LHCN-M2 (cell line): ENCODE results near the gene MAPK13. TPM values are rescaled to one million over a fixed set of nuclear protein-coding genes. Genes with fewer than 3 reads are reported as not detected.
A peak's percentile ranks its signal among the peaks of the same experiment; 100 is the strongest.
"Not testable (repeated sequence)": the region's sequence is repeated elsewhere in the genome, so short reads cannot be mapped to it uniquely, and the experiment has no call there.

Experiments used
- DNase-seq: peaks from one replicate; pipeline ENCODE4 v3.0.0-alpha.2; 2012; ENCODE audit warnings: low read depth
- total RNA-seq: library from RNA; depleted of rRNA; stranded (reverse); fragments of >200 nt; gene quantifications from 2 replicates; pipeline ENCODE4 v1.2.3, GENCODE V29; 2014

The MAPK13 gene
- total RNA-seq, 1 experiment from 2014 or later, result 0.63 TPM

DNA sequence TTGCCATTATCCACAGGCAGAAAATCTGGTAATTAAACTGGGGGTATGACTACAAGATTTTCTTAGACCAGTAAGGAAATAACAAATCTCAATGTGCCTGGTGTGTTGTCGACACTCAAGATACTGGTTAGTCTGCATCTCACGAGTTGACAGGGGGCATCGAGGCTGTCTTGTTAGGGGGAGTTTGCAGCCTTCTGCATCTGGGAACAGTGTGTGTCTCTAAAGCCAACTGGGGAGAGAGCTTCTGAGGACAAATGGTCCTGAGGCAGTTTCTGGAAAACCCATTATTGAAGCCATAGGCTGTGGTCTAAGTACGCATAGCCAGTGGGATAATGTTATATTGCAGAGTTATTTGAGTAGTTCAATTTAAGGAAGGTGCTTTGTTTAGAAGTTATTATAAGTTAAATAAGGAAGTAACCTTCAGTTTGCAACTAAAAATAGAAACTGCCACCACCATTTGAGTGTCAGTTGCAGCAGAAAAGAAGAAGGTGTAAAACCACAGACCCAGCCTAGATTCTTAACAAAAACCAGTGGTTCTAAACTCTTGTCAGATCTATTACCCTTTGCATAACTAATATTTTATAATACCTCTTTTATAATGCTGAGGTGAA, 15.4 kb upstream of the MAPK13 start:
- no peak for DNase-seq

GRCh38 chr6:36115412-36115811, 14.9 kb upstream of the MAPK13 start:
- no peak for DNase-seq

- DNase-seq, result no peak
These were observed 14.0 kb upstream of the MAPK13 start for GRCh38 chr6:36116066-36116864.

- DNase-seq, result no peak
These were observed 13.4 kb upstream of the MAPK13 start for GRCh38 chr6:36116943-36117342.

DNA sequence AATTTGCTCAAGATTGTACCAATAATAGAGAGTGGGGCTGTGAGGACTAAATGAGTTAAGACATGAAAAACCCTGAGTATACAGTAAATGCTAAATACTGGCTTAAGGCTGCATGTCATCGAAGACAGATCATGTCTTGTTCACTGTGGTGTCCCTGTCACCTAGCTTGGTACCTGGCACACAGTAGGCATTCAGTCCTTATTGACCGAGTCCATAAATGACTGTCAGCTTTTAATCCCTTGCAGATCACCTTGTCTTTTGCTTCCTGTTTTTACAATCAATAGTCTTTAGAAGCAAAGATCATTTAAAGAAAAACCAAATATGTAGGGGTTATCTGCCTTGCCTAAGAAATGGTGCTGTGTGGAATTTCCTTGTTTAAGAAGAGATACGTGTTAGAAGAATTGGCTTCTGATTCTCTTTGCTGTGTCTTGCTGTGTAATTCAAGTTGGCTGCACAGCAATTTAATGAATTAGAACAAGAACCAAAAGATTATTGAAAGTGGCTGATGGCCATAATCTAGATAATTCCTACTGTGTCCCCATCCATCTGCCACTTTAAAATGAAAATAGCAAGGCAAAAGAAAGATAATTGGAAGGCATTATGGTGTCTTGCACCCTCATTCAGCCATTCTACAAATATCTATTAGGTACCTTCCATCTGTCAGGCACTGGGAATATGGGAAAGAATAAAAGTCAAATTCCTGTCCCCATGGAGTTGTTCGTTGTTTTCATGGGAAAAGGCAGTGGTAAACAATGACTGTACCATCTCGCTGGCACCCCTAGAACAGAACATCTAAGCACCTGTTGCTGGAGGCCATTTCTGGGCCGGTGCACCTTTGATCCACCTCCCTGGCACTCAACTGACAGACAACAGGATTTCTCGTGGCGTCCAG, 12.4 kb upstream of the MAPK13 start:
- no peak for DNase-seq

DNA sequence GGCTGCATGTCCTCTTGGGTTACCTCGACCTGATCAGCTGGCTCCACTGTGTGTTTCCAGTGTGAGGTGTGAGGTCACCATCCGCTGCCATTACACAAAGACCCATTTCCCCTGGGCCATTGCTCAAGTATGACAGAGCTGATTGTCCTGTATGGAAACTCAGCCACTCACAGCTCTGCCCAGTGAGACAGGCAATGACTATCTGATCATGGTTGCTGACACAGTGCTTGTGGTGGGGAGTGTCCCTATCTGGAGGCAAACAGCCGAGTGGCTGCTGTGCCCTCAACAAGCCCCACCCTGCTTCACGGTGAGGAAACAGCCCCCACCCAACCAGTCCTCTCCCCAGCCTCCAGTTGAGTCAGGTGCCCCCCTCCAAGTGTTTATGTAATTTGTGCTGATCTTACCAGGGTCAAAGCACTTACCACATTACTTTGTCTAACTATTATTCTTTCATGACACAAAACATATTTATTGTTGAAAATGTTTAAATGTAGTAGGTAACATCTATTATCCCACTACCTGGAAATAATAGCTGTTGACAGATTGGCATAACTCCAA, 11.7 kb upstream of the MAPK13 start:
- DNase-seq, result no peak

DNA sequence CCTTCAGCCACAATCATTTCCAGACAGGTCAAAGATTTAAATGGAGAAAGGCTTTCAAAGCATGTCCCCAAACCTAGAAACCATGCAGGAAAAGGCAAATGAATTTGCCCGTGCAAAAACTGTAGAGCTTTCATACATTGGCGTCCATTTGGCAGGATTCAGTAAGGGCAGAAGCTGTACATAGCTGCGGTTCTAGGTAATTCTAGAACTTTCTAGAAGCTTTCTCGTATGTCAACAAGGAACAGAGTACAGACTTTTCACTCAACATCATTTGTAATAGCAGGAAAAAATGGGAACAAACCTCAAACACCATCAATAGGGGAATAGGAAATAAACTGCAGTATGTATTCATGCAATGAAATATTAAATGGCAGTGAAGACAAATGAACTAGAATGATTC, 11.1 kb upstream of the MAPK13 start:
- no peak for DNase-seq

- no peak for DNase-seq
These were observed 10.3 kb upstream of the MAPK13 start for GRCh38 chr6:36120018-36120417.

DNA sequence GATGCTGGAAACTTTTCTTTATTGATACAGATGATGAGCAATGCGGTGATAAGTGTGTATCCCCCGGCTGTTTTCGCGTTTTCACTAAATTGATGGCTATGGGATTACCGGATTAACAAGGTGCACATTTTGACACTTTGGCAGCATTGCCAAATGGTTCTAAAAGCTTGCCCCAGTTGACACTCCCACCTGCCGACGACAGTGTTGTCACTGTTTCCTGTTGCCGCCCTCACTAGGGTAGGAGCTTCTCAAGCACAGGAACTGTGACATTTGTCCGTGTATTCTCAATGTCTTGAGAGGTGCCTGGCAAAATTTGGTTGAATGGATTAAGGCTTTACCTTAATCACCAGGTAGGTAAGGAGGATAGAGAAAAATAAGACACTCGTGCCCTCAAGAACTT, 9.8 kb upstream of the MAPK13 start:
- DNase-seq, result no peak

DNA sequence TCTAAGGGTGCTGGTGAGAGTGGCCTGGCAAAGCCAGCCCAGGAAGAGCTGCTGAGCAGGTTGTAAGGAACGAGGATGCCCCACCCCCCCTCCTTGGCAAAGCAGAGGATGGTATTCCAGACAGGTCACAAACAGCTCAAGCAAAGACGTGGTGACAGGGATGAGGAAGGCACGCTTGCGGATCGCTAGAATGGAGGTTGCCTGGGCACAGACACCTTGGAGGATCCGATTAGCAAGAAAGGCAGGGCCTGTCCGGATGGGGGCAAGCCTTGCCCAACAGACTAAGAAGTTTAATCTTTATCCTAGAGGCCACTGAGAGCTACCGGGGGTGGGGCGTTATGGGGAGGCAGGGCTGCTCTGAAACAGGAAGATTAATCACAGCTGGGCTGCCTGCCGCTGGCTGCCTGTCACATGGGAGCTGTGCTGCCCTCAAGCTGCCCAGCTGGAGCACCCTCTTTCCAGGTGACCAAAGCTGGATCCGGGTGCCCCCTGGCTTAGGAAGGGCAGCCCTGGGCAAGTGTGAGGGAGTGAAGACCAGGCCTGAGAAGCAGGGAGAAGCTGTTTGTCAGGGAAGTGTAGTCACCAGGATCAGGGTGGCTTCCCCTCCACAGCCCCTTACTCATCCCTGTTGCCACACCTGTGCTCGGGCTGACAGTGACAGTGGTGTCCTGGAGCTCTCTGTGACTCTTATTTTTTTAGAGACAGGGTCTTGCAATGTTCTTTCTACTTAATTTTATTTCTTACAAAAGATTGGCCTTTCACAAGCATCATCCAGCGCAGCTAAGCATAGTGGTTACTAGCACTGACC, 9.1 kb upstream of the MAPK13 start:
- no peak for DNase-seq

- no peak for DNase-seq
These were observed 8.4 kb upstream of the MAPK13 start for GRCh38 chr6:36121787-36122494.

DNA sequence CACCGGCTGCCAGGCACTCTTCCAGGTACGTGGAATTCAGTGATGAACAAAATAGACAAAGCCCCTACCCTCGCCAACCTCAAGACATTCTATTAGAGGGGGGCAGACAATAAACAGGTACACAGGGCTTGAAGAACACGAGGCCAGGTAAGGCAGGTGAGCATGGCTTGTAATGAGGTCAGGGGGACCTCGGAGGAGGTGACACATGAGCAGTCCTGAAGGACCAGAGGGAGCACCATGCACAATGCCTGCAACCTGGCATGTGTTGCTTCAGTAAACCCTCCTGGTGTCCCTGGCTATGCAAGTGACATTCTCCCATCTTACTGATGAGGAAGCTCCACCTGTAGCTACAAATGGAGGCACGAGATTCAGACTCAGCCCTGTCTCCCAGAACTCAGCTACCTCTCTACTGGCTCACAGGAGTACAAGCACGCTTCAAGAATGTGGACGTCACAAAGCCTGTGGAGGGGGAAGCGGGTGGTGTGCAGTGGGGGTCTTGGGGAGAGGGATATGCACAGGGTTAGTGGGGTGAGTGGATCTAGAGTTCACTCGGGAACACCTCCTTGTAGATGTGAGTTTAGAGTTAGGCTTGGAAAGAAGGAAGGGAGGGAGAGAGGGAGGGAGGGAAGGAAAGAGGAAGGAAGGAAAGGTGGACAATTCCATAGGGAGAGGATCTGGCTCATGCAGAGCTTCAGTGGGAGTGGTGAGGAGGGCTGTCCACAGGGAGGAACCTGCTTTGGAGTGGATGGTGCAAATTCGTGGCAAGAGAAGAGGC, 7.6 kb upstream of the MAPK13 start:
- no peak for DNase-seq

DNA sequence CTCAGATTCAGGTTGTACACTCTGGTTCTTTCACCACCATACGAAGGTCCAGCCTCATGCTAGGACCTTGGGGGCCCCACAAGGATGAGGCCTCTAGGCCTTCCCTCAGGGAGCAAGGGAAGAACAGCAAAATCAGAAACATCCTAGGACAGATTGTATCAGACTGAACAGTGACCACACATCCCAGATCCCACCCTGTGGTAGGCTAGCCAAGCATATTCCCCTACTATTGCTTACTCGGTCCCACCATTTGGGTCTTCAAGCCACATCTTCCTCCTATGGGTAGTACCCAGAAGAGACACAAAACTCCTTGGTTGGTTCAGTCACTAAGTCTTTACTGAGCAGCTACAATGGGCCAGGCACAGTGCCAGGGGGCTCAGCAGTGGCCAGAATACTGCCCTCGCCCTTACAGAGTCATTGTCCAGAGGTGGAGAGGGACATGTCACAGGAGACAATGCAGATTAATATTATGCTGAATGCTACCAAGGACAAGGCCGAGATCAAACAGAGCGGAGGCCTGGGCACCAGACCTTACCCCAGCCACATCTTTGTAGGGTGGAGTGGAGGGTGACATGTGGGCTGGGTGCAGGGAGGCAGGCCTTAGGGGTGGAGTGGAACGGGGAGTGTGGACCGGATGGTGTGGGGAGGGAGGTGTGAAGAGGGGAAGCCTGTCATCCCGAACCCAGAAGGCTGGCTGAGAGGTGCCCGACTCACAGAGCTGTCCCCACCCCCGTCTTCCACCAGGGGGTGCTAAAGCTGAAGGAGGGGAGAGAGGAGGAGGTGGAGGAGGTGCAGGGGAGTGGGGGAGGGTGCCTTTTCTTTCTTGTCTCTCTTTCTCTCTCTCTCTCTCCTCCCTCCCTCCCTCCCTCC, 6.8 kb upstream of the MAPK13 start:
- peak; percentile 79 for DNase-seq

DNA sequence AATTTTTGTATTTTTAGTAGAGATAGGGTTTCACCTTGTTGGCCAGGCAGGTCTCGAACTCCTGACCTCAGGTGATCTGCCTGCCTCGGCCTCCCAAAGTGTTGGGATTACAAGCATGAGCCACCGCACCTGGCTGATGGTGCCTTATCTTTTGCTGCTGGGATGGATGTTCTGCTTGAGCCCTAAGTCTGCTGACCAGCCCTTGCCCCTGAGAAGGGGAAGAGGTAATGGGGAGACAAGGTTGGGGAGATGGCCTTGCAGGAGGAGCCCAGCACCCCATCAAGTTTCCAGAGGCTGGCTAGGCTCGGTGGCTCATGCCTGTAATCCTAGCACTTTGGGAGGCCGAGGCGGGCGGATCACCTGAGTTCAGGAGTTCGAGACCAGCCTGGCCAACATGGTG, 6.0 kb upstream of the MAPK13 start:
- DNase-seq, result not testable (repeated sequence)

- DNase-seq, result no peak
These were observed 5.4 kb upstream of the MAPK13 start for GRCh38 chr6:36124881-36125280.

- DNase-seq, result no peak
These were observed 4.7 kb upstream of the MAPK13 start for GRCh38 chr6:36125575-36125974.

DNA sequence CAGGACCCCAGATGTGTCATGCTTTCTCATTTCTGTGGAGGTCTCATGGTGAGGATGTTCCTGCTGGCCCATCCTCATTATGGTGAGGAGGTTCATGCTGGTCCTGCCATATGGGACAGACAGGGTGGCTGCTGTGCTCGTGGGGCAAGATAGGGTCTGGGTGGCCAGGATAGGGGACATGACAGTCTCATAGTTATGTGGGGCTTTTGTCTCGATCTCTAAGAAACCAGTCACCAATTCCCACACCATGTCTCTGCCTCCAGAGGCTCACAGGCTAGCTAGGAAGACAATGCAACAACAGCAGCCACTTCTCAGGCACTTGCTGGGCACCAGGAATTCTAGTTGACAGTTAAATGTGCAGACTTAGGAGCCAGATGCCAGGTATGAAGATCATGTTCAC, 4.2 kb upstream of the MAPK13 start:
- DNase-seq, result no peak

GRCh38 chr6:36126553-36127458, 3.5 kb upstream of the MAPK13 start:
- DNase-seq, result peak; percentile 56
